Panc1 (cell line): ENCODE measurements around the gene ALPK1. TPM values are rescaled to one million over a fixed set of nuclear protein-coding genes. Genes with fewer than 3 reads are reported as not detected.
A peak's percentile ranks its signal among the peaks of the same experiment; 100 is the strongest.

Experiments used
- ATAC-seq: fragments of 200-7000 bp; cut with Tn5 transposase; 2 replicates; pipeline ENCODE4 v1.9.1; 2020; ENCODE audit warnings: mild to moderate bottlenecking, moderate library complexity
- BruUV-seq: library from RNA; stranded (reverse); fragments of 400-500 nt; replicated peaks from 2 replicates; lab custom pipeline; 2021; lab: Mats Ljungman, UMichigan
- CTCF ChIA-PET: fragments of 300-600 bp; sonication (Branson Sonifier 250); formaldehyde crosslinking; loops from one replicate; lab custom pipeline; 2022; ENCODE audit warnings: antibody characterized with exemption; lab: Charles Lee
- POLR2A ChIA-PET: fragments of 300-600 bp; sonication (Branson Sonifier 250); formaldehyde crosslinking; loops from one replicate; lab custom pipeline; 2022; ENCODE audit warnings: antibody characterized with exemption; lab: Charles Lee
- DNase-seq: peaks from one replicate; pipeline ENCODE4 v3.0.0-alpha.2; 2010; ENCODE audit warnings: low read depth, low spot score
- H3K27ac ChIP-seq: 2 replicates; pipeline ENCODE4 v1.5.1; 2011; ENCODE audit warnings: mild to moderate bottlenecking, low read length, inconsistent platforms
- H3K27me3 ChIP-seq: fragments of 200-500 bp; sonication (Bioruptor generic); 2 replicates; pipeline ENCODE4 v1.6.0; 2014; ENCODE audit warnings: low read length, inconsistent platforms; ENCODE audit not compliant: control insufficient read depth, insufficient read depth
- H3K36me3 ChIP-seq: fragments of 200-500 bp; sonication (Bioruptor generic); 2 replicates; pipeline ENCODE4 v1.5.1; 2014; ENCODE audit warnings: inconsistent platforms, mild to moderate bottlenecking, low read length, moderate library complexity; ENCODE audit not compliant: control insufficient read depth, insufficient read depth
- H3K4me1 ChIP-seq: 2 replicates; pipeline ENCODE4 v1.5.1; 2011; ENCODE audit warnings: inconsistent platforms, mild to moderate bottlenecking, low read length, moderate library complexity; ENCODE audit not compliant: control insufficient read depth, insufficient read depth
- H3K4me3 ChIP-seq, 2 experiments: 2 replicates each; pipeline ENCODE4 v1.5.1; 2011 to 2012; ENCODE audit warnings: low read depth in 2 of 2, low read length in 2 of 2, mild to moderate bottlenecking in 2 of 2, inconsistent platforms in 1 of 2, moderate library complexity in 1 of 2
- H3K9me3 ChIP-seq: fragments of 200-500 bp; sonication (Bioruptor generic); 2 replicates; pipeline ENCODE4 v1.5.1; 2014; ENCODE audit warnings: low read depth, mild to moderate bottlenecking, inconsistent platforms, low read length, moderate library complexity; ENCODE audit not compliant: control insufficient read depth, insufficient read depth
- POLR2AphosphoS5 ChIP-seq: IDR thresholded peaks from 2 replicates; pipeline ENCODE4 v1.6.1; 2012; ENCODE audit warnings: mild to moderate bottlenecking, low read depth, low read length, moderate library complexity
- SIN3A ChIP-seq: IDR thresholded peaks from 2 replicates; pipeline ENCODE4 v1.6.1; 2012; ENCODE audit warnings: low read depth, mild to moderate bottlenecking, low read length, moderate library complexity, borderline replicate concordance; ENCODE audit not compliant: insufficient read depth
- TCF7L2 ChIP-seq: IDR thresholded peaks from 2 replicates; pipeline ENCODE4 v1.6.1; 2011; ENCODE audit warnings: mild to moderate bottlenecking, low read depth, low read length, inconsistent platforms
- in situ Hi-C: cut with HindIII; loops from 2 replicates; pipeline ENCODE4 v1.10.0; 2016; ENCODE audit warnings: low sequenced_read_pairs, low pct_unique_long_range_greater_than_20kb
- intact Hi-C: fragments of 100-400 bp; cut with micrococcal nuclease; formaldehyde crosslinking; loops from one replicate; pipeline ENCODE4 v1.10.0; 2022; ENCODE audit not compliant: unreplicated experiment
- total RNA-seq: library from RNA; stranded (reverse); gene quantifications from one replicate; pipeline ENCODE4 v1.2.1, GENCODE V29; 2021; ENCODE audit not compliant: unreplicated experiment
- TF ChIP-seq, protein P1 (sequence below): fragments of 450-650 bp; IDR thresholded peaks from 2 replicates; pipeline ENCODE4 v1.5.1; 2017; ENCODE audit warnings: mild to moderate bottlenecking
- TF ChIP-seq, protein P2 (sequence below), 2 experiments: IDR thresholded peaks; 2 replicates each; pipeline ENCODE4 v1.6.1; 2011 to 2012; ENCODE audit warnings: low read depth in 2 of 2, control low read depth in 1 of 2, low read length in 1 of 2, mild to moderate bottlenecking in 1 of 2, moderate library complexity in 1 of 2; ENCODE audit not compliant: insufficient read depth in 1 of 2

The ALPK1 gene
- total RNA-seq, 1 experiment from 2014 or later: 1.4 TPM

DNA sequence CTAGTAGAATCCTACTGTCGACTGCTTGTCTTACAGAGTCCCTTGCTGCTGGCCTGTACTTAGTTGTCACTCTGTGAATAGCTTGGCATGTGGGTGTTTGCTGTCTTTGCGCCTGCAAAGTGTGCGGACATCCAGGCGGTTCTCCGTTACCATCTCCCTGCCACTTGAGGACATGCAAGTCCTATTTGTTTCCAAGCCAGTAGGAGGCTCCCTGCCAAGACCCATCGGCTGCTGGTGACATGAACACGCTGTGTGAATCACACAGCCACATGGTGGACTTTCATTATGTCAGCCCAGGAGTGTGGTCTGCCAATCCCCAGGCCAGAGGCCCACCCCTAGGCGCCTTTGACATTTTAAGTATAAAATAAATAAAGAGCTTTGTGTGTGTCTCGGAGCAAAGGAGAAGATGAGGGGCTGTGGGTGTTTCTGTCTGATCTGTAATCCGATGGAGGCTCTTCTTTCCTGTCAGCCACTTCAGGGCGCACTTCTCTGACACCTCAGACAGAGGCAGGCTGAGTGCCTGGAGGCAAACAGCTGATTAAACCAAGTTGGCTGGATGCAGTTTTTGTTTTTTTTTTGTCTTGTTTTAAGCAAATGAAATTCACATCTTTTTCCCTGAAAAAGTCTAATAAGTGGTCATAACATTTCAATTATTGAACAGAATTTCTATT, 51.5 kb downstream of the ALPK1 start:
- ChIA-PET POLR2A (no interaction called here), CTCF (no interaction called here)
- Histone ChIP-seq H3K4me3 (no peak overlapping the region), H3K36me3 (no peaks in the 10 kb centered on the region), H3K4me1 (no peaks in the 10 kb centered on the region), H3K9me3 (no peaks in the 10 kb centered on the region), H3K27me3 (no peaks in the 10 kb centered on the region), H3K27ac (no peak overlapping the region)
- no peak for TF ChIP-seq SIN3A
- TF ChIP-seq, protein P1, sequence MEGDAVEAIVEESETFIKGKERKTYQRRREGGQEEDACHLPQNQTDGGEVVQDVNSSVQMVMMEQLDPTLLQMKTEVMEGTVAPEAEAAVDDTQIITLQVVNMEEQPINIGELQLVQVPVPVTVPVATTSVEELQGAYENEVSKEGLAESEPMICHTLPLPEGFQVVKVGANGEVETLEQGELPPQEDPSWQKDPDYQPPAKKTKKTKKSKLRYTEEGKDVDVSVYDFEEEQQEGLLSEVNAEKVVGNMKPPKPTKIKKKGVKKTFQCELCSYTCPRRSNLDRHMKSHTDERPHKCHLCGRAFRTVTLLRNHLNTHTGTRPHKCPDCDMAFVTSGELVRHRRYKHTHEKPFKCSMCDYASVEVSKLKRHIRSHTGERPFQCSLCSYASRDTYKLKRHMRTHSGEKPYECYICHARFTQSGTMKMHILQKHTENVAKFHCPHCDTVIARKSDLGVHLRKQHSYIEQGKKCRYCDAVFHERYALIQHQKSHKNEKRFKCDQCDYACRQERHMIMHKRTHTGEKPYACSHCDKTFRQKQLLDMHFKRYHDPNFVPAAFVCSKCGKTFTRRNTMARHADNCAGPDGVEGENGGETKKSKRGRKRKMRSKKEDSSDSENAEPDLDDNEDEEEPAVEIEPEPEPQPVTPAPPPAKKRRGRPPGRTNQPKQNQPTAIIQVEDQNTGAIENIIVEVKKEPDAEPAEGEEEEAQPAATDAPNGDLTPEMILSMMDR: peak; percentile 37
- TF ChIP-seq, protein P2, sequence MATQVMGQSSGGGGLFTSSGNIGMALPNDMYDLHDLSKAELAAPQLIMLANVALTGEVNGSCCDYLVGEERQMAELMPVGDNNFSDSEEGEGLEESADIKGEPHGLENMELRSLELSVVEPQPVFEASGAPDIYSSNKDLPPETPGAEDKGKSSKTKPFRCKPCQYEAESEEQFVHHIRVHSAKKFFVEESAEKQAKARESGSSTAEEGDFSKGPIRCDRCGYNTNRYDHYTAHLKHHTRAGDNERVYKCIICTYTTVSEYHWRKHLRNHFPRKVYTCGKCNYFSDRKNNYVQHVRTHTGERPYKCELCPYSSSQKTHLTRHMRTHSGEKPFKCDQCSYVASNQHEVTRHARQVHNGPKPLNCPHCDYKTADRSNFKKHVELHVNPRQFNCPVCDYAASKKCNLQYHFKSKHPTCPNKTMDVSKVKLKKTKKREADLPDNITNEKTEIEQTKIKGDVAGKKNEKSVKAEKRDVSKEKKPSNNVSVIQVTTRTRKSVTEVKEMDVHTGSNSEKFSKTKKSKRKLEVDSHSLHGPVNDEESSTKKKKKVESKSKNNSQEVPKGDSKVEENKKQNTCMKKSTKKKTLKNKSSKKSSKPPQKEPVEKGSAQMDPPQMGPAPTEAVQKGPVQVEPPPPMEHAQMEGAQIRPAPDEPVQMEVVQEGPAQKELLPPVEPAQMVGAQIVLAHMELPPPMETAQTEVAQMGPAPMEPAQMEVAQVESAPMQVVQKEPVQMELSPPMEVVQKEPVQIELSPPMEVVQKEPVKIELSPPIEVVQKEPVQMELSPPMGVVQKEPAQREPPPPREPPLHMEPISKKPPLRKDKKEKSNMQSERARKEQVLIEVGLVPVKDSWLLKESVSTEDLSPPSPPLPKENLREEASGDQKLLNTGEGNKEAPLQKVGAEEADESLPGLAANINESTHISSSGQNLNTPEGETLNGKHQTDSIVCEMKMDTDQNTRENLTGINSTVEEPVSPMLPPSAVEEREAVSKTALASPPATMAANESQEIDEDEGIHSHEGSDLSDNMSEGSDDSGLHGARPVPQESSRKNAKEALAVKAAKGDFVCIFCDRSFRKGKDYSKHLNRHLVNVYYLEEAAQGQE (IDR thresholded peaks at IDR 0.05; ENCODE audit: insufficient read depth in 1 of 2, low read depth in 2 of 2, low read length in 1 of 2): no peak
- no TSS peak for BruUV-seq
- DNase-seq: peak; percentile 8
- in situ Hi-C loops (no loop called here), intact Hi-C loops (no loop called here)
- peak; percentile 71 for ATAC-seq

DNA sequence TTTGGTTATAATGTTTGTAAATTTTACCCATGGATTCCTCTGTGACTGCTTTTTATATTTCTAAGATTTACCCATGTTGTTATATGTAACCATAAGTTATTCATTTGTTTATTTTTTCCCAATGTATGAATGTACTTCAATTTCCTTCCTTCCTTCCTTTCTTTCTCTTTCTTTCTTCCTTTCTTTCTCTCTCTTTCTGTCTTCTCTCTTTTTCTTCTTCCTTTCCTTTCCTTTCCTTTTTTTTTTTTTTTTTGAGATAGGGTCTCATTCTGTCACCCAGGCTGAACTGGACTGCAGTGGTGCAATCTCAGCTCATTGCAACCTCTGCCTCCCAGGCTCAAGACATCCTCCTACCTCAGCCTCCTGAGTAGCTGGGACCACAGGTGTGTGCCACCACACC, 55.6 kb downstream of the ALPK1 start:
- Histone ChIP-seq H3K4me3 (no peak overlapping the region), H3K4me1 (no peaks in the 10 kb centered on the region), H3K9me3 (no peaks in the 10 kb centered on the region), H3K27me3 (no peaks in the 10 kb centered on the region), H3K36me3 (no peaks in the 10 kb centered on the region), H3K27ac (no peak overlapping the region)
- DNase-seq: no peak
- intact Hi-C loops (no loop called here), in situ Hi-C loops (no loop called here)
- TF ChIP-seq POLR2AphosphoS5: no peak
- TF ChIP-seq, protein P1: no peak
- no peak for TF ChIP-seq SIN3A
- TF ChIP-seq, protein P2 (IDR thresholded peaks at IDR 0.05; ENCODE audit: insufficient read depth in 1 of 2, low read depth in 2 of 2, low read length in 1 of 2): no peak
- TF ChIP-seq TCF7L2: no peak
- ChIA-PET CTCF (no interaction called here), POLR2A (no interaction called here)
- ATAC-seq: no peak
- BruUV-seq: no TSS peak
